Loucy (cell line): ENCODE results near the gene KRT12.

Experiments
- H2AFZ ChIP-seq: fragments of 200-600 bp; sonication (generic); 2 replicates; pipeline ENCODE4 v1.6.0; 2016; ENCODE audit warnings: antibody characterized with exemption, mild to moderate bottlenecking, low read length, moderate library complexity
- H3F3A ChIP-seq: fragments of 200-600 bp; 2 replicates; pipeline ENCODE4 v1.6.0; 2016; ENCODE audit warnings: antibody characterized with exemption, low read depth, mild to moderate bottlenecking
- H3K27me3 ChIP-seq: fragments of 200-600 bp; sonication (generic); 2 replicates; pipeline ENCODE4 v1.6.1; 2014; ENCODE audit warnings: low read length, mild to moderate bottlenecking; ENCODE audit not compliant: insufficient read depth, poor library complexity, severe bottlenecking
- H3K36me3 ChIP-seq: fragments of 200-600 bp; sonication (generic); 2 replicates; pipeline ENCODE4 v1.6.1; 2016; ENCODE audit warnings: low read length; ENCODE audit not compliant: insufficient read depth
- H3K4me1 ChIP-seq: fragments of 200-600 bp; sonication (generic); 2 replicates; pipeline ENCODE4 v1.5.1; 2014; ENCODE audit warnings: low read length, mild to moderate bottlenecking; ENCODE audit not compliant: insufficient read depth, poor library complexity, severe bottlenecking
- H3K4me2 ChIP-seq: fragments of 200-600 bp; sonication (generic); 2 replicates; pipeline ENCODE4 v1.6.0; 2014; ENCODE audit warnings: antibody characterized with exemption, low read length, low read depth, mild to moderate bottlenecking; ENCODE audit not compliant: poor library complexity, severe bottlenecking
- H3K4me3 ChIP-seq: fragments of 200-600 bp; sonication (generic); 2 replicates; pipeline ENCODE4 v1.5.1; 2014; ENCODE audit warnings: low read length, mild to moderate bottlenecking, mixed read lengths; ENCODE audit not compliant: poor library complexity, severe bottlenecking
- H3K79me2 ChIP-seq: fragments of 200-600 bp; sonication (generic); 2 replicates; pipeline ENCODE4 v1.6.1; 2014; ENCODE audit warnings: low read length; ENCODE audit not compliant: insufficient read depth
- H3K9ac ChIP-seq: fragments of 200-600 bp; sonication (generic); 2 replicates; pipeline ENCODE4 v1.6.0; 2014; ENCODE audit warnings: mild to moderate bottlenecking, low read depth, low read length, moderate library complexity; ENCODE audit not compliant: poor library complexity, severe bottlenecking
- H3K9me2 ChIP-seq: fragments of 200-600 bp; sonication (generic); replicated peaks from 2 replicates; pipeline ENCODE4 v1.6.1; 2016; ENCODE audit warnings: low read depth, low read length, mixed read lengths
- H3K9me3 ChIP-seq: fragments of 200-600 bp; sonication (generic); 2 replicates; pipeline ENCODE4 v1.6.1; 2014; ENCODE audit warnings: mild to moderate bottlenecking, antibody characterized with exemption, low read length, low read depth; ENCODE audit not compliant: insufficient read depth
- H4K20me1 ChIP-seq: fragments of 200-600 bp; sonication (generic); 2 replicates; pipeline ENCODE4 v1.6.0; 2014; ENCODE audit warnings: antibody characterized with exemption, low read length, mild to moderate bottlenecking; ENCODE audit not compliant: insufficient read depth, poor library complexity, severe bottlenecking
- EZH2phosphoT487 ChIP-seq: fragments of 200-600 bp; IDR thresholded peaks from 2 replicates; pipeline ENCODE4 v1.6.1; 2018; ENCODE audit warnings: antibody characterized with exemption, mild to moderate bottlenecking, moderate library complexity, borderline replicate concordance
- TF ChIP-seq, protein P1 (sequence below): fragments of 200-600 bp; sonication (generic); conservative IDR thresholded peaks from 2 replicates; pipeline ENCODE4 v1.5.1; 2014; ENCODE audit warnings: mild to moderate bottlenecking, antibody characterized with exemption, low read length

KRT12 gene

DNA sequence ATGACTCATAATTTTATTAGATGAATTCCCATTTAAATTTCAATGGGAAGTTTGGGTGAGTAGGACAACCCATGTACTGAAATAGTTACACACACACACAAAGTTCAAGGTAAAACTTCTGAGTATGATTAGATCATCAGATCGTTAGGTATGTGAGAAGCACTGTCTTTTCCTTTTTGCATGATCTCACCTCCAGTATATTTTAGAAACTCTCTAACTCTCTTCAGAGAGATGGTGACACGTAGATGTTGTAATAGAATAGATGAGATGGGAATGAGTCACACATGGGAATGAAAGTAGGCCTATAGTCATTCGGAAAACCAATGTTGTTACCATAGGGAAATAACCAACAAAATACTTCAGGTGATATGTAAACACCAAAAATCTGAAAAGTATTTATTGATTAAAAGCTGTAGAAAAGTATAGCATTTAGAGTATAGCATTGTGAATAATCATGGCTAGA lies 48.2 kb upstream of the KRT12 start:
- Histone ChIP-seq H3K4me3 (no peak overlapping the region), H3K9me3 (no peaks in the 10 kb centered on the region), H3K27me3 (no peaks in the 10 kb centered on the region), H3K9me2 (no peaks in the 10 kb centered on the region), H3K36me3 (no peaks in the 10 kb centered on the region), H3K9ac (no peak overlapping the region), H3K4me2 (no peak overlapping the region), H3K4me1 (no peaks in the 10 kb centered on the region), H3K79me2 (no peaks in the 10 kb centered on the region), H3F3A (no peaks in the 10 kb centered on the region), H4K20me1 (no peaks in the 10 kb centered on the region), H2AFZ (no peak overlapping the region)
- TF ChIP-seq EZH2phosphoT487 = no peak
- TF ChIP-seq, protein P1, sequence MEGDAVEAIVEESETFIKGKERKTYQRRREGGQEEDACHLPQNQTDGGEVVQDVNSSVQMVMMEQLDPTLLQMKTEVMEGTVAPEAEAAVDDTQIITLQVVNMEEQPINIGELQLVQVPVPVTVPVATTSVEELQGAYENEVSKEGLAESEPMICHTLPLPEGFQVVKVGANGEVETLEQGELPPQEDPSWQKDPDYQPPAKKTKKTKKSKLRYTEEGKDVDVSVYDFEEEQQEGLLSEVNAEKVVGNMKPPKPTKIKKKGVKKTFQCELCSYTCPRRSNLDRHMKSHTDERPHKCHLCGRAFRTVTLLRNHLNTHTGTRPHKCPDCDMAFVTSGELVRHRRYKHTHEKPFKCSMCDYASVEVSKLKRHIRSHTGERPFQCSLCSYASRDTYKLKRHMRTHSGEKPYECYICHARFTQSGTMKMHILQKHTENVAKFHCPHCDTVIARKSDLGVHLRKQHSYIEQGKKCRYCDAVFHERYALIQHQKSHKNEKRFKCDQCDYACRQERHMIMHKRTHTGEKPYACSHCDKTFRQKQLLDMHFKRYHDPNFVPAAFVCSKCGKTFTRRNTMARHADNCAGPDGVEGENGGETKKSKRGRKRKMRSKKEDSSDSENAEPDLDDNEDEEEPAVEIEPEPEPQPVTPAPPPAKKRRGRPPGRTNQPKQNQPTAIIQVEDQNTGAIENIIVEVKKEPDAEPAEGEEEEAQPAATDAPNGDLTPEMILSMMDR = no peak

DNA sequence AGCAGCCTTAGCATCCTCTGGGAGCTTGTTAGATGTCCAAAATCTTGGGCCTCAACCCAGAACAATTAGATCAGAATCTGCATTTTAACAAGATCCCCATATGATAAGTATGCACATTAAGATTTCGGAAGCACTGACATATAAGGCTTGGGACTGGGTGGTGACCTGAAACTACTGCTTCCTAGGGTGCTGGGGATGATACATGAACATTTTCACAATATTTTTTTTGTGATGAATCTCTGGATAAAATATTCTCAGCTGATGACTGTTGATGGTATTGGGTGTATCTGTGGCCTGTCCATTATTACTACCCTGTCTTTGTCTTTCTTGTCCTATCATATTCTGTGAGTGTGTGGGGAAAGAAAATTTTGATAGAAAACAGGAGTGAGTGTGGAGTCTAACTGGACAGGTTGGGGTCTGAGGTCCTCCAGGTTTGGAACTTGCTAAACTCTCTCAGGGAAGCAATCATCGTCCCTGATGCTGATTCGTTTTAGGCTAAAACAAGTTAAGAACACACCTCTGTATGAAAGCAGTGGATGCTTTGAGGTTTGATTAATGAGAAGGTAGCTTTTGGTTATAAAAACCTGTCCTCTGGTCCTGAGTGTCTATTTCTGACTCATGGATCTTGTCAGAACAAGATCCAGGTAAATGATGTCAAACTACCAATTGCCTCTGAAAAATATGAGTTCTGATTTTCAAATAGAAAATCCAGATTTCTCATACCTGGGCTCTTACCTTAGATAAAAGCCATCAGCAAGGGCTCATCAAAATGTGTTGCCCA lies 47.2 kb upstream of the KRT12 start:
- TF ChIP-seq EZH2phosphoT487 = no peak
- TF ChIP-seq, protein P1 = no peak
- Histone ChIP-seq H3K4me2 (no peak overlapping the region), H3K36me3 (no peaks in the 10 kb centered on the region)

DNA sequence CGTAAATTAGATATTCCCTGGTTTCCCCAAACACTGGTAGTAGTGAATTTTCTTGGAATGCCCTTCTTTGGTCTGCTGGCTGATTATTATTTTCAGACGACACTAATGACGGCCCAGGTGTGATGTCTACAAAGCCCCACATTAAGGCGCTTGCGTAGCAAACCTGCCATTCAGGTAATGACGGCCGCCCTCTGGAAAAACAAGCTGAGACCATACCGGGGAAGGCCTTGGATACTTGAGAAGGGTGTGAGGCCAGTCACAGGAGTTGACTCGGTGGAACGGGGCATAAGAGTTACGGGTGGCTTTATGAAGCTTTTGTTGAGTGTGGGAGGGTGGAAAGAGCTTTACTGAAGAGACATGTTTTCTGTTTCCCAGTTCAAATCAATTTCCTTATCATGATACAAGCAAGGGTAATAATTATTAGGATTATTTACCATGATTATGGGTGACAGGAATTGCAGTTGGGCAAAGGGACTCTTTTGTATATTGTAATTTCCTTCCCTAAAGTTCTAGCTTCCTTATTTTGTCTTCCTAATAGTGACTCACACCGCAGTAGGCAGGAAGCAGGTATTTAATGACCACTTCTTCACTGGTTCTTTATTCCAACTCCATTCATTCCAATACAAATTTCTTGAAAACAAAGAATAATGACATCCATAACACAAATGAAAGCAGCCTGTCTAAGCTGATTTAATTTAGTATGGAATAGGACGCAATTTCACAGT lies 45.6 kb upstream of the KRT12 start:
- no peak for TF ChIP-seq EZH2phosphoT487
- TF ChIP-seq, protein P1 = no peak
- Histone ChIP-seq H4K20me1 (no peaks in the 10 kb centered on the region), H3K27me3 (no peaks in the 10 kb centered on the region), H3K36me3 (no peaks in the 10 kb centered on the region), H2AFZ (no peak overlapping the region), H3K4me2 (no peak overlapping the region), H3K9ac (no peak overlapping the region), H3K9me2 (no peaks in the 10 kb centered on the region), H3K79me2 (no peaks in the 10 kb centered on the region), H3K4me3 (no peak overlapping the region), H3F3A (no peaks in the 10 kb centered on the region), H3K9me3 (no peaks in the 10 kb centered on the region), H3K4me1 (no peaks in the 10 kb centered on the region)

More for the DNA sequence above, 47.2 kb upstream of the KRT12 start:
- Histone ChIP-seq H2AFZ (no peak overlapping the region), H3K79me2 (no peaks in the 10 kb centered on the region), H3K9me3 (no peaks in the 10 kb centered on the region), H3K9ac (no peak overlapping the region), H4K20me1 (no peaks in the 10 kb centered on the region), H3K9me2 (no peaks in the 10 kb centered on the region), H3K4me1 (no peaks in the 10 kb centered on the region), H3F3A (no peaks in the 10 kb centered on the region), H3K27me3 (no peaks in the 10 kb centered on the region), H3K4me3 (no peak overlapping the region)
